Spleen (tissue), 11 donors: ENCODE measurements around the gene COL26A1. TPM values are rescaled to one million over a fixed set of nuclear protein-coding genes. Genes with fewer than 3 reads are reported as not detected.

ENCODE experiments used
- DNase-seq: peaks from one replicate; pipeline ENCODE4 v3.0.0-alpha.2; 2020
- H3K27ac ChIP-seq, 8 donors: fragments of 200-600 bp; sonication (generic) in 7 of 8; 1 replicate in 4 of 8; 2 replicates in 4 of 8; pipeline versions ENCODE4 v1.5.0 to v1.8.0; 2016 to 2021; ENCODE audit warnings: inconsistent platforms in 4 of 8, mild to moderate bottlenecking in 4 of 8, moderate library complexity in 1 of 8
- H3K27me3 ChIP-seq, 7 donors: fragments of 200-600 bp; sonication (generic) in 6 of 7; replicated peaks in 1 of 7; 1 replicate in 4 of 7; 2 replicates in 3 of 7; pipeline versions ENCODE4 v1.5.0 to v1.8.0; 2016 to 2021; ENCODE audit warnings: inconsistent platforms in 3 of 7, mild to moderate bottlenecking in 1 of 7
- H3K36me3 ChIP-seq, 6 donors: fragments of 200-600 bp; sonication (generic) in 5 of 6; 1 replicate in 4 of 6; 2 replicates in 2 of 6; pipeline versions ENCODE4 v1.5.0 to v1.8.0; 2016 to 2021; ENCODE audit warnings: inconsistent platforms in 2 of 6
- H3K4me1 ChIP-seq, 6 donors: fragments of 200-600 bp; sonication (generic) in 5 of 6; 1 replicate in 3 of 6; 2 replicates in 3 of 6; pipeline versions ENCODE4 v1.5.0 to v1.8.0; 2016 to 2021; ENCODE audit warnings: inconsistent platforms in 3 of 6
- H3K4me3 ChIP-seq, 8 donors: fragments of 200-600 bp; sonication (generic) in 7 of 8; 1 replicate in 4 of 8; 2 replicates in 4 of 8; pipeline versions ENCODE4 v1.5.0 to v1.8.0; 2016 to 2021; ENCODE audit warnings: inconsistent platforms in 4 of 8, mild to moderate bottlenecking in 4 of 8, moderate library complexity in 2 of 8
- H3K9me3 ChIP-seq, 8 donors: fragments of 200-600 bp; sonication (generic) in 7 of 8; 1 replicate in 4 of 8; 2 replicates in 4 of 8; pipeline versions ENCODE4 v1.5.0 to v1.8.0; 2016 to 2021; ENCODE audit warnings: inconsistent platforms in 4 of 8
- CTCF ChIP-seq, 11 experiments: fragments of 200-600 bp in 7 of 11; fragments of 450-650 bp in 4 of 11; sonication (generic) in 4 of 11; IDR thresholded peaks in 8 of 11; conservative IDR thresholded peaks in 3 of 11; 1 replicate in 7 of 11; 2 replicates in 4 of 11; pipeline versions ENCODE4 v1.4.0 to v1.8.0; 2016 to 2021; ENCODE audit warnings: antibody characterized with exemption in 11 of 11, inconsistent platforms in 4 of 11, mild to moderate bottlenecking in 1 of 11
- POLR2A ChIP-seq, 3 donors: fragments of 450-650 bp; IDR thresholded peaks; one replicate each; pipeline ENCODE4 v1.5.1; 2017; ENCODE audit warnings: antibody characterized with exemption in 3 of 3, mild to moderate bottlenecking in 1 of 3
- POLR2AphosphoS5 ChIP-seq, 3 donors: sonication (generic); formaldehyde crosslinking; IDR thresholded peaks; one replicate each; pipeline ENCODE4 v1.5.1; 2017; ENCODE audit warnings: antibody characterized with exemption in 3 of 3
- WGBS, 5 donors: extraction: QIAGEN DNeasy Blood & Tissue Kit in 3 of 5; methylation state at CpG; one replicate each; pipeline versions ENCODE4 v1.1.5 to v1.1.7; 2013 to 2018; 5-methylcytosine and 5-hydroxymethylcytosine counted together
- intact Hi-C: fragments of 100-400 bp; cut with DNase I; formaldehyde crosslinking; loops from one replicate; pipeline ENCODE4 v1.15.0; 2023; ENCODE audit warnings: low total_unique reads
- polyA plus RNA-seq, 3 donors: library from polyadenylated mRNA; stranded (reverse); fragments of 200-250 nt; gene quantifications; one replicate each; pipeline ENCODE4 v1.2.1, GENCODE V29; 2013
- total RNA-seq, 7 donors: library from RNA; depleted of rRNA in 3 of 7; stranded (reverse); fragments of >200 nt in 3 of 7; fragmentation: NEBNext Ultra II Directional in 4 of 7; extraction: Animal tissue kit (Norgen Biotek cat#: 25700) in 4 of 7; gene quantifications; one replicate each; pipeline versions ENCODE4 v1.1.0 to v1.2.1, GENCODE V29; 2016 to 2021
- donor health status: healthy with polysubstance abuse.
- donor health status: DM: no; HTN: no; CAD: no; lungs with moderate emphysema.
- donor health status: DM: no; HTN: no; CAD: no.
- donor health status: Bipolar disorder and iron deficiency.
- donor health status: healthy.
- donor health status: DM: no; HTN: no; CAD: no.
- donor health status: DM: yes; HTN: yes; CAD: no.

COL26A1 gene
- total and polyA plus RNA-seq, 10 donors, result 0.15 to 0.32 (median 0.22) TPM; not detected in 4

- no peak overlapping the region for H3K27ac ChIP-seq
- peaks cover 0 to 15% (median 7%) of the 10 kb centered on the region in 8 donors for H3K9me3 ChIP-seq
- H3K36me3 ChIP-seq, result no peaks in the 10 kb centered on the region
- peaks cover 0 to 11% (median 0%) of the 10 kb centered on the region in 7 donors for H3K27me3 ChIP-seq
- no peak overlapping the region for H3K4me3 ChIP-seq
- no peaks in the 10 kb centered on the region for H3K4me1 ChIP-seq
- TF ChIP-seq POLR2AphosphoS5 (IDR thresholded peaks at IDR 0.05) (no peak), POLR2A (IDR thresholded peaks at IDR 0.05) (no peak), CTCF (IDR thresholded peaks at IDR 0.05 in 8 of 11, conservative IDR thresholded peaks at IDR 0.05 in 3 of 11) (no peak)
- DNase-seq, result no peak
- intact Hi-C loops, result no loop called here
- WGBS, 5 donors, result 67 to 86% (median 73%) methylated on average over 11 to 12 of the region's 12 CpGs
Observed at GRCh38 chr7:101519324-101520023, 156.8 kb downstream of the COL26A1 start.

- Histone ChIP-seq H3K9me3 (peaks cover 0 to 18% (median 9%) of the 10 kb centered on the region in 8 donors), H3K27ac (no peak overlapping the region), H3K4me3 (no peak overlapping the region), H3K36me3 (no peaks in the 10 kb centered on the region), H3K4me1 (no peaks in the 10 kb centered on the region), H3K27me3 (peaks cover 0 to 4% (median 0%) of the 10 kb centered on the region in 7 donors)
- intact Hi-C loops, result no loop called here
- TF ChIP-seq POLR2A (IDR thresholded peaks at IDR 0.05), result no peak
- DNase-seq, result no peak
- WGBS, 5 donors, result 86 to 91% (median 87%) methylated on average over 5 of the region's 5 CpGs
Observed at GRCh38 chr7:101521430-101521925, 158.8 kb downstream of the COL26A1 start.

- no peak for TF ChIP-seq POLR2A (IDR thresholded peaks at IDR 0.05)
- TF ChIP-seq POLR2AphosphoS5 (IDR thresholded peaks at IDR 0.05), result no peak
- no peak for TF ChIP-seq CTCF (IDR thresholded peaks at IDR 0.05 in 8 of 11, conservative IDR thresholded peaks at IDR 0.05 in 3 of 11)
- DNase-seq, result no peak
- Histone ChIP-seq H3K27me3 (peaks cover 0 to 4% (median 0%) of the 10 kb centered on the region in 7 donors), H3K4me1 (no peaks in the 10 kb centered on the region), H3K27ac (no peak overlapping the region), H3K36me3 (no peaks in the 10 kb centered on the region), H3K9me3 (peaks cover 0 to 18% (median 9%) of the 10 kb centered on the region in 8 donors), H3K4me3 (no peak overlapping the region)
- intact Hi-C loops, result no loop called here
- WGBS, 5 donors, result 63 to 82% (median 78%) methylated on average over 5 of the region's 5 CpGs
Observed at GRCh38 chr7:101522021-101522420, 159.3 kb downstream of the COL26A1 start.

GRCh38 chr7:101527844-101528667, 165.4 kb downstream of the COL26A1 start:
- intact Hi-C loops, result no loop called here
- peak overlapping the region in 6 of 8 donors; percentile 20 to 45 (median 32) for H3K27ac ChIP-seq
- no peaks in the 10 kb centered on the region for H3K4me1 ChIP-seq
- H3K4me3 ChIP-seq, result no peak overlapping the region
- peaks cover 0 to 8% (median 0%) of the 10 kb centered on the region in 8 donors for H3K9me3 ChIP-seq
- TF ChIP-seq CTCF (IDR thresholded peaks at IDR 0.05 in 8 of 11, conservative IDR thresholded peaks at IDR 0.05 in 3 of 11) (no peak), POLR2AphosphoS5 (IDR thresholded peaks at IDR 0.05) (no peak), POLR2A (IDR thresholded peaks at IDR 0.05) (no peak)
- DNase-seq, result no peak
- H3K36me3 ChIP-seq, result no peaks in the 10 kb centered on the region
- 65 to 78% (median 72%) methylated on average over 13 of the region's 13 CpGs for WGBS, 5 donors
- H3K27me3 ChIP-seq, result peaks cover 0 to 11% (median 0%) of the 10 kb centered on the region in 7 donors
